Activated CD4-positive, alpha-beta memory T cell treated with anti-CD3 and anti-CD28 coated beads for 36 hours (primary cell): ENCODE data around the gene SPATA16. TPM values are rescaled to one million over a fixed set of nuclear protein-coding genes. Genes with fewer than 3 reads are reported as not detected.

Experiments
- CTCF ChIA-PET: fragments of 350-600 bp; sonication (Branson Sonifier 250); formaldehyde crosslinking; loops from one replicate; lab custom pipeline; 2021; ENCODE audit warnings: antibody characterized with exemption, inconsistent platforms; lab: Charles Lee
- POLR2A ChIA-PET: fragments of 350-600 bp; sonication (Branson Sonifier 250); formaldehyde crosslinking; loops from one replicate; lab custom pipeline; 2021; ENCODE audit warnings: antibody characterized with exemption; lab: Charles Lee
- DNase-seq: peaks from one replicate; pipeline ENCODE4 v3.0.0-alpha.2; 2020
- H3K27ac Mint-ChIP-seq: one replicate; pipeline ENCODE4 v1.8.0; 2021; ENCODE audit warnings: mixed read lengths
- H3K27me3 Mint-ChIP-seq: one replicate; pipeline ENCODE4 v1.8.0; 2021; ENCODE audit warnings: mixed read lengths
- H3K36me3 Mint-ChIP-seq: one replicate; pipeline ENCODE4 v1.8.0; 2021; ENCODE audit warnings: mixed read lengths
- H3K4me1 Mint-ChIP-seq: one replicate; pipeline ENCODE4 v1.8.0; 2021; ENCODE audit warnings: low read depth, mixed read lengths
- H3K4me3 Mint-ChIP-seq: one replicate; pipeline ENCODE4 v1.8.0; 2021; ENCODE audit warnings: mild to moderate bottlenecking, mixed read lengths
- H3K9me3 Mint-ChIP-seq: one replicate; pipeline ENCODE4 v1.8.0; 2021; ENCODE audit warnings: mixed read lengths
- intact Hi-C: fragments of 100-400 bp; cut with micrococcal nuclease; formaldehyde crosslinking; loops from one replicate; pipeline ENCODE4 v1.15.1; 2023
- total RNA-seq, 2 experiments: library from RNA; stranded (reverse); gene quantifications; one replicate each; pipeline ENCODE4 v1.2.3, GENCODE V29; 2021

SPATA16 gene
- total RNA-seq, 2 experiments from 2014 or later: not detected

- POLR2A ChIA-PET: no interaction called here
- CTCF ChIA-PET: no interaction called here
- Mint-ChIP-seq H3K27ac (no peak overlapping the region), H3K4me1 (no peaks in the 10 kb centered on the region), H3K4me3 (no peak overlapping the region), H3K36me3 (no peaks in the 10 kb centered on the region), H3K27me3 (peaks cover 7% of the 10 kb centered on the region), H3K9me3 (no peaks in the 10 kb centered on the region)
- no peak for DNase-seq
- intact Hi-C loops: no loop called here
Measured at GRCh38 chr3:172853005-172853404, 288.0 kb downstream of the SPATA16 start.

GRCh38 chr3:172848910-172849309, 292.1 kb downstream of the SPATA16 start:
- CTCF ChIA-PET: no interaction called here

DNA sequence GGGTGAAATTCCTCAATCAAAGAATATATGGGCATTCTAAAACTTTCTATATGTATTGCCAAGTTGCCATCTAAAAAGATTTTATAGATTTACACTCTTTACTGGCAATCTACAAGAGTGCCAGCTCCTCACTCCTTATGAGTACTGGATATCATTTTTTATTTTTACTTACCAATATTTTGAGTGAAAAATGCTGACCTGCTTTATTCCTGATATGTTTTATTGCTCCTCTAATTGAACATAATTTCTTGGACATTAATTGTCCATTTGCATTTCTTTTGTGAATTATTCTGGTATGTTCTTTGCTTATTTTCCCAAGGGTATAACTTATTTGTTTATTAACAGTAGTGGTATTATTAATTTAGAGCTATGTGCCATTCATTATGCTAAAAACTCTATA, 293.7 kb downstream of the SPATA16 start:
- Mint-ChIP-seq H3K36me3 (no peaks in the 10 kb centered on the region), H3K27me3 (peaks cover 10% of the 10 kb centered on the region), H3K4me3 (no peak overlapping the region), H3K27ac (no peak overlapping the region), H3K4me1 (peaks cover 4% of the 10 kb centered on the region), H3K9me3 (no peaks in the 10 kb centered on the region)
- CTCF ChIA-PET: no interaction called here
- POLR2A ChIA-PET: no interaction called here
- intact Hi-C loops: no loop called here
- DNase-seq: no peak

More at GRCh38 chr3:172848910-172849309, 292.1 kb downstream of the SPATA16 start:
- Mint-ChIP-seq H3K4me3 (no peak overlapping the region), H3K36me3 (no peaks in the 10 kb centered on the region), H3K4me1 (peaks cover 4% of the 10 kb centered on the region), H3K27me3 (peaks cover 10% of the 10 kb centered on the region), H3K9me3 (no peaks in the 10 kb centered on the region), H3K27ac (no peak overlapping the region)
- no peak for DNase-seq
- POLR2A ChIA-PET: no interaction called here
- intact Hi-C loops: no loop called here

DNA sequence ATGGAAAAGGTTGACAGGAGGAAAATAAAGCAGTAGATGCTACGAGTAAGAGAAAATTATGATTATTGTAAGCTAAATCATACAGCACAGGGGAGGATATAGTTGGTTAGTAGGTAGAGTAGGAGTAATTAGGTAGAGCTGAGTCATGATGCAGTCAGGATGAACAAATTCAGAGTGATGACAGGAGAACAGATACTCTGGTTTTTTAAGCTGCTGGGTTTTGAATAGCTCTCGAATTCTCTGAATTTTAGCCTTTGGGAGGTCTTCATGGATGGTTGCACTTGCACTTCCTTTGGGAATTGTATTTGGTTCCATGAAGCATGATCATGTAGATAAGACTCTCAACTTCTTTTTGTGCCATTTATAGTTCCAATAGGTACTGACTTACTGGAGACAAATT, 294.3 kb downstream of the SPATA16 start:
- H3K4me3 Mint-ChIP-seq: no peak overlapping the region
- DNase-seq: no peak
- peaks cover 12% of the 10 kb centered on the region for H3K27me3 Mint-ChIP-seq
- ChIA-PET CTCF (no interaction called here), POLR2A (no interaction called here)
- no peaks in the 10 kb centered on the region for H3K36me3 Mint-ChIP-seq
- H3K9me3 Mint-ChIP-seq: no peaks in the 10 kb centered on the region
- peaks cover 4% of the 10 kb centered on the region for H3K4me1 Mint-ChIP-seq
- intact Hi-C loops: no loop called here
- no peak overlapping the region for H3K27ac Mint-ChIP-seq

DNA sequence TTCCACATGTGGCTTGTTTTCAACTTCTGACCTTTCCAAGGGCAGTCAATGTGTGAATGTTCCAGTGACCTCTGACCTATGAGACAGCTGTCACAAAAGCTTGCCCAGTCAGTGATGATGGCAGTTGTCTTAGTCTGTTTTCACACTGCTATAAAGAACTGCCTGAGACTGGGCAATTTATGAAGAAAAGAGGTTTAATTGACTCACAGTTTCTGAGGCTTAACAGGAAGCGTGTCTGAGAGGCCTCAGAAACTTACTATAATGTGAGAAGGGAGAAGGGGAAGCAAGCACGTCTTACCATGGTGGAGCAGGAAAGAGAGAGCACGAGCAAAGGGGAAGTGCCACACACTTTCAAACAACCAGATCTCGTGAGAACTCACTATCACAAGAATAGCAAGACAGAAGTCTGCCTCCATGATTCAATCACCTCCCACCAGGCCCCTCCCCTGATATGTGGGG, 294.9 kb downstream of the SPATA16 start:
- Mint-ChIP-seq H3K27ac (no peak overlapping the region), H3K27me3 (peaks cover 12% of the 10 kb centered on the region)
- DNase-seq: no peak

DNA sequence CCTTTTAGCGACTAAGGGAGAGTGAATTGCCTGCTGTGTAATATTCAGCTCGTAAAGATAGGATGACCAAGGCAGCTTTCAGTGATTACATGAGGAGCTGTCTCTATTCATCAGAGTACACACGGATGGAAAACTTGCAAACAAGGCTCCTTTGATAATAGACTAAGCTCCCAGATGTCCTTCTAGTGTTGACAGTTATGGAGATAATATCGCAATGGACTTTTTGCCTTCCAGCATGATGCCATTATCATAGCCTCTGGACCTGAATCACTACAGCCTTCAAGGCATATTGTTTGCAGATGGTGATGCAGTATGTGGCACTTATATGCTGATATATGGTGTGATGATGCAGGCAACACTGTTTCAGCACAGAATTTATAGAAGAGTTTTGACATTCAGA, 296.6 kb downstream of the SPATA16 start:
- no peak for DNase-seq
- intact Hi-C loops: no loop called here
- Mint-ChIP-seq H3K9me3 (no peaks in the 10 kb centered on the region), H3K4me3 (no peak overlapping the region), H3K27ac (no peak overlapping the region), H3K36me3 (no peaks in the 10 kb centered on the region), H3K27me3 (peaks cover 9% of the 10 kb centered on the region), H3K4me1 (peaks cover 4% of the 10 kb centered on the region)
- ChIA-PET POLR2A (no interaction called here), CTCF (interaction anchor here (1.1 kb wide), 1 partner anchor 8 kb away, joined by 3 read pairs; no protein-coding TSS in a partner anchor)

More for the DNA sequence above, 294.9 kb downstream of the SPATA16 start:
- POLR2A ChIA-PET: no interaction called here
- Mint-ChIP-seq H3K4me1 (peaks cover 4% of the 10 kb centered on the region), H3K4me3 (no peak overlapping the region), H3K9me3 (no peaks in the 10 kb centered on the region), H3K36me3 (no peaks in the 10 kb centered on the region)
- intact Hi-C loops: no loop called here
- CTCF ChIA-PET: no interaction called here

DNA sequence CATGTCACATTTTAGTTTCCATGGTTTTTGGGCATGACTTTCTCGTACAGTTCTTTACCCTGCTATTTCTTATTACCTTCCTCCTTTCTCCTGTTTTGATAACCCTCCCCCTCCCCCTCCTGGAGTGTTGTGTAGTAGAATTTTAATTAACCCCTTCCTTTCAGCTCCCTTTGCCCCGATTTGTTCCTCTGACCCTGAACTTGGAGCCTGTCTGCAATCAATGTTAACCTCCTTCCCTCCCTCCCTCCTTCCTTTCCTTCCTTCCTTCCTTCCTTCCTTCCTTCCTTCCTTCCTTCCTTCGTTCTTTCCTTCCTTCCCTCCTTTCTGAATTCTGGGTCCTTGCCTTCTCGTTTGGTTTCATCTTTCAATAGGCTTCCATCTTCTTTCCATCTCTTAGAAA, 300.1 kb downstream of the SPATA16 start:
- H3K27ac Mint-ChIP-seq: no peak overlapping the region
- H3K27me3 Mint-ChIP-seq: peaks cover 13% of the 10 kb centered on the region
- POLR2A ChIA-PET: no interaction called here
- H3K4me1 Mint-ChIP-seq: no peaks in the 10 kb centered on the region
- intact Hi-C loops: no loop called here
- no peaks in the 10 kb centered on the region for H3K36me3 Mint-ChIP-seq
- no peak for DNase-seq
- no peak overlapping the region for H3K4me3 Mint-ChIP-seq
- CTCF ChIA-PET: no interaction called here
- H3K9me3 Mint-ChIP-seq: no peaks in the 10 kb centered on the region

DNA sequence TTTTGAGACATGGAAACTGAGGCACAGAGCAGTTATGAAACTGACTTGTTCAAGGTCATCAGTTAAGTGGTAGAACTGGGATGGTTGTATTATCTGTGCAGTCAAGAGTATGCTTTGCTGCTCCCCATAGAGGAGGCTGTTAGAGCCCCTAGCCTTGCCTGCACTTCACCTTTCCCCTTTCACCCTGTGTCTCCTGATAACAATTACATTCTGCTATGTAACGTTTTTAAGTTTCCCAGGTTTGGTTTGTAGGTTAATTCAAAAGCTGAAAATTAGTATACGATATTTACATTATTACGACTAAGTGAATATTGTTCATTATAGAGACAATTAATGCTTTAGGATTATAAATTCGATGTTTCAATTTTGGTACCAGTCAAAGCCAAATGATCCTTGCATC, 300.6 kb downstream of the SPATA16 start:
- intact Hi-C loops: no loop called here
- Mint-ChIP-seq H3K36me3 (no peaks in the 10 kb centered on the region), H3K4me1 (no peaks in the 10 kb centered on the region), H3K27ac (no peak overlapping the region), H3K4me3 (no peak overlapping the region), H3K27me3 (peaks cover 13% of the 10 kb centered on the region), H3K9me3 (no peaks in the 10 kb centered on the region)
- DNase-seq: no peak
- ChIA-PET CTCF (interaction anchor here (1.1 kb wide), 1 partner anchor 15 kb away, joined by 4 read pairs; no protein-coding TSS in a partner anchor), POLR2A (no interaction called here)

- intact Hi-C loops: no loop called here
- Mint-ChIP-seq H3K4me1 (no peaks in the 10 kb centered on the region), H3K27me3 (peaks cover 12% of the 10 kb centered on the region), H3K9me3 (no peaks in the 10 kb centered on the region), H3K36me3 (no peaks in the 10 kb centered on the region), H3K27ac (no peak overlapping the region), H3K4me3 (no peak overlapping the region)
- DNase-seq: no peak
- ChIA-PET POLR2A (no interaction called here), CTCF (interaction anchor here (1.1 kb wide), 1 partner anchor 14 kb away, joined by 4 read pairs; no protein-coding TSS in a partner anchor)
Measured at GRCh38 chr3:172839679-172840078, 301.4 kb downstream of the SPATA16 start.
